NCI-H1417 (cell line): ENCODE data around the gene SH3D21.

ENCODE experiments used
- DNase-seq, 3 experiments: peaks; one replicate each; lab custom pipeline; 2025; lab: John Stamatoyannopoulos, UW

SH3D21 gene

GRCh38 chr1:36306210-36306901 is at the start of gene SH3D21:
Gene SH3D21 (plus strand): TSS chr1:36306368. CDS start chr1:36306421, 53 bp downstream.
- DNase-seq: peak; percentile 41 to 85 (median 73)

GRCh38 chr1:36256558-36257374 is 49.4 kb upstream of the SH3D21 start:
- DNase-seq: no peak

- no peak for DNase-seq
These were observed 48.8 kb upstream of the SH3D21 start for GRCh38 chr1:36257375-36257767.

- DNase-seq: no peak
These were observed 47.2 kb upstream of the SH3D21 start for GRCh38 chr1:36258960-36259344.

- DNase-seq: no peak
These were observed 37.2 kb upstream of the SH3D21 start for GRCh38 chr1:36268981-36269380.

GRCh38 chr1:36269408-36269838 is 36.7 kb upstream of the SH3D21 start:
- no peak for DNase-seq

- no peak for DNase-seq
These were observed 33.1 kb upstream of the SH3D21 start for GRCh38 chr1:36273024-36273423.

- DNase-seq: no peak
These were observed 32.0 kb upstream of the SH3D21 start for GRCh38 chr1:36274201-36274600.

- DNase-seq: no peak
These were observed 29.5 kb upstream of the SH3D21 start for GRCh38 chr1:36276688-36277087.

GRCh38 chr1:36279110-36279788 is 26.9 kb upstream of the SH3D21 start:
- no peak for DNase-seq

- no peak for DNase-seq
These were observed 26.3 kb upstream of the SH3D21 start for GRCh38 chr1:36279789-36280296.

GRCh38 chr1:36284061-36284460 is 22.1 kb upstream of the SH3D21 start:
- DNase-seq: no peak

GRCh38 chr1:36284517-36284916 is 21.7 kb upstream of the SH3D21 start:
- no peak for DNase-seq

GRCh38 chr1:36285443-36286101 is 20.6 kb upstream of the SH3D21 start:
- peak; percentile 42 to 85 (median 74) for DNase-seq

- no peak for DNase-seq
These were observed 19.4 kb upstream of the SH3D21 start for GRCh38 chr1:36286802-36287201.

GRCh38 chr1:36287595-36287994 is 18.6 kb upstream of the SH3D21 start:
- no peak for DNase-seq

GRCh38 chr1:36295390-36295789 is 10.8 kb upstream of the SH3D21 start:
- no peak for DNase-seq

- DNase-seq: no peak
These were observed 9.1 kb upstream of the SH3D21 start for GRCh38 chr1:36297062-36297461.

GRCh38 chr1:36298640-36299039 is 7.5 kb upstream of the SH3D21 start:
- DNase-seq: no peak

GRCh38 chr1:36300526-36300925 is 5.6 kb upstream of the SH3D21 start:
- DNase-seq: no peak

- no peak for DNase-seq
These were observed 4.9 kb upstream of the SH3D21 start for GRCh38 chr1:36301220-36301619.

- no peak for DNase-seq
These were observed 2.9 kb upstream of the SH3D21 start for GRCh38 chr1:36303244-36303643.
